ENCODE data around the gene CRKL.
"Not testable (repeated sequence)": the region's sequence is repeated elsewhere in the genome, so short reads cannot be mapped to it uniquely, and the experiment has no call there.

DNA sequence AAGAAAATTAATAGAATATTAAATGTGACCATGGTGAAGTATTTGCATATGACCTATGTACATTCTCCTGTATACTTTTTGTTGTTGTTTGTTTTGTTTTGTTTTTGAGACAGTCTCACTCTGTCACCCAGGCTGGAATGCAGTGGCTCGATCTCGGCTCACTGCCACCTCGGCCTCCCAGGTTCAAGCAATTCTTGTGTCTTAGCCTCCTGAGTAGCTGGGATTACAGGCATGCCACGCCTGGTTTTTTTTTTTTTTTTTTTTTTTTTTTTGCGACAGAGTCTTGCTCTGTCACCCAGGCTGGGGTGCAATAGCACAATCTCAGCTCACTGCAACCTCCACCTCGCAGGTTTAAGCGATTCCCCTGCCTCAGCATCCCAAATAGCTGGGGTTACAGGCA lies 19.5 kb upstream of the CRKL start:
- TF ChIP-seq, protein P1, sequence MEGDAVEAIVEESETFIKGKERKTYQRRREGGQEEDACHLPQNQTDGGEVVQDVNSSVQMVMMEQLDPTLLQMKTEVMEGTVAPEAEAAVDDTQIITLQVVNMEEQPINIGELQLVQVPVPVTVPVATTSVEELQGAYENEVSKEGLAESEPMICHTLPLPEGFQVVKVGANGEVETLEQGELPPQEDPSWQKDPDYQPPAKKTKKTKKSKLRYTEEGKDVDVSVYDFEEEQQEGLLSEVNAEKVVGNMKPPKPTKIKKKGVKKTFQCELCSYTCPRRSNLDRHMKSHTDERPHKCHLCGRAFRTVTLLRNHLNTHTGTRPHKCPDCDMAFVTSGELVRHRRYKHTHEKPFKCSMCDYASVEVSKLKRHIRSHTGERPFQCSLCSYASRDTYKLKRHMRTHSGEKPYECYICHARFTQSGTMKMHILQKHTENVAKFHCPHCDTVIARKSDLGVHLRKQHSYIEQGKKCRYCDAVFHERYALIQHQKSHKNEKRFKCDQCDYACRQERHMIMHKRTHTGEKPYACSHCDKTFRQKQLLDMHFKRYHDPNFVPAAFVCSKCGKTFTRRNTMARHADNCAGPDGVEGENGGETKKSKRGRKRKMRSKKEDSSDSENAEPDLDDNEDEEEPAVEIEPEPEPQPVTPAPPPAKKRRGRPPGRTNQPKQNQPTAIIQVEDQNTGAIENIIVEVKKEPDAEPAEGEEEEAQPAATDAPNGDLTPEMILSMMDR (IDR thresholded peaks at IDR 0.05) = not testable (repeated sequence)
- TF ChIP-seq EZH2 (IDR thresholded peaks at IDR 0.05; ENCODE audit: borderline replicate concordance, insufficient read depth, low read depth, low read length, poor library complexity, severe bottlenecking) = not testable (repeated sequence)
